HEK293T (cell line): ENCODE results near the gene SDHA.

Experiments used
- FOXA1 ChIP-seq: fragments of 450-650 bp; IDR thresholded peaks from 2 replicates; pipeline ENCODE4 v1.6.1; 2016; ENCODE audit warnings: mild to moderate bottlenecking
- FOXK2 ChIP-seq: fragments of 450-650 bp; IDR thresholded peaks from 2 replicates; pipeline ENCODE4 v1.6.1; 2016; ENCODE audit warnings: mild to moderate bottlenecking
- NFRKB ChIP-seq: fragments of 450-650 bp; IDR thresholded peaks from 2 replicates; pipeline ENCODE4 v1.6.1; 2016; ENCODE audit warnings: mild to moderate bottlenecking, moderate library complexity
- SP1 ChIP-seq: fragments of 450-650 bp; IDR thresholded peaks from 2 replicates; pipeline ENCODE4 v1.6.1; 2017
- TARDBP ChIP-seq: fragments of 450-650 bp; IDR thresholded peaks from 2 replicates; pipeline ENCODE4 v1.6.1; 2016

- TF ChIP-seq NFRKB: no peak
- TF ChIP-seq FOXK2: no peak
- TF ChIP-seq TARDBP: no peak
- TF ChIP-seq FOXA1: no peak
- no peak for TF ChIP-seq SP1
These were observed 43.9 kb upstream of the SDHA start for GRCh38 chr5:174291-174600.
